Mesenchymal stem cell (in vitro differentiated cells and primary cell): ENCODE measurements around the gene QSOX2.

Experiments
- DNase-seq: peaks from one replicate; pipeline ENCODE4 v3.0.0-alpha.2; 2013
- H2AFZ ChIP-seq: one replicate; pipeline ENCODE4 v1.6.1; 2013; ENCODE audit warnings: low read depth, mild to moderate bottlenecking, control low read depth, inconsistent platforms, low read length, moderate library complexity
- H2AK5ac ChIP-seq: 2 replicates; pipeline ENCODE4 v1.6.1; 2013; ENCODE audit warnings: low read length, moderate library complexity, mild to moderate bottlenecking, inconsistent platforms; ENCODE audit not compliant: severe bottlenecking
- H2BK120ac ChIP-seq: one replicate; pipeline ENCODE4 v1.6.1; 2013; ENCODE audit warnings: low read depth, mild to moderate bottlenecking, inconsistent platforms, low read length, moderate library complexity
- H2BK12ac ChIP-seq, 2 experiments: one replicate each; pipeline ENCODE4 v1.6.1; 2013; ENCODE audit warnings: inconsistent platforms in 2 of 2, low read length in 2 of 2, mild to moderate bottlenecking in 2 of 2, moderate library complexity in 2 of 2, control low read depth in 1 of 2
- H2BK15ac ChIP-seq: one replicate; pipeline ENCODE4 v1.6.1; 2013; ENCODE audit warnings: mild to moderate bottlenecking, low read depth, inconsistent platforms; ENCODE audit not compliant: poor library complexity, severe bottlenecking
- H2BK5ac ChIP-seq: 2 replicates; pipeline ENCODE4 v1.6.1; 2013; ENCODE audit warnings: low read depth, mild to moderate bottlenecking, low read length, control low read depth, inconsistent platforms; ENCODE audit not compliant: poor library complexity, severe bottlenecking
- H3K14ac ChIP-seq, 2 experiments: one replicate each; pipeline ENCODE4 v1.6.1; 2013; ENCODE audit warnings: inconsistent platforms in 2 of 2, low read length in 2 of 2, control low read depth in 1 of 2, mild to moderate bottlenecking in 1 of 2, moderate library complexity in 1 of 2
- H3K18ac ChIP-seq, 2 experiments: one replicate each; pipeline ENCODE4 v1.6.1; 2013; ENCODE audit warnings: inconsistent platforms in 2 of 2, low read length in 2 of 2, control low read depth in 1 of 2, low read depth in 1 of 2, mild to moderate bottlenecking in 1 of 2
- H3K23ac ChIP-seq, 2 experiments: one replicate each; pipeline ENCODE4 v1.6.1; 2013; ENCODE audit warnings: inconsistent platforms in 2 of 2, low read length in 2 of 2, mild to moderate bottlenecking in 2 of 2, moderate library complexity in 2 of 2, control low read depth in 1 of 2
- H3K27ac ChIP-seq: 2 replicates; pipeline ENCODE4 v1.5.1; 2013; ENCODE audit warnings: mild to moderate bottlenecking, moderate library complexity, low read length, control low read depth, inconsistent platforms; ENCODE audit not compliant: poor library complexity, severe bottlenecking
- H3K27me3 ChIP-seq, 2 experiments: 2 replicates each; pipeline versions ENCODE4 v1.6.1 to v1.7.0; 2013; ENCODE audit warnings: low read length in 2 of 2, mild to moderate bottlenecking in 2 of 2, moderate library complexity in 2 of 2, control low read depth in 1 of 2, inconsistent platforms in 1 of 2; ENCODE audit not compliant: control insufficient read depth in 1 of 2, insufficient read depth in 1 of 2
- H3K36me3 ChIP-seq, 2 experiments: 2 replicates each; pipeline versions ENCODE4 v1.6.1 to v1.7.0; 2013; ENCODE audit warnings: low read length in 2 of 2, control low read depth in 1 of 2, inconsistent platforms in 1 of 2, low read depth in 1 of 2, mild to moderate bottlenecking in 1 of 2; ENCODE audit not compliant: insufficient read depth in 2 of 2, control insufficient read depth in 1 of 2
- H3K4ac ChIP-seq, 2 experiments: one replicate each; pipeline ENCODE4 v1.6.1; 2013; ENCODE audit warnings: inconsistent platforms in 2 of 2, low read length in 2 of 2, mild to moderate bottlenecking in 2 of 2, moderate library complexity in 2 of 2, control low read depth in 1 of 2, low read depth in 1 of 2
- H3K4me1 ChIP-seq: 2 replicates; pipeline ENCODE4 v1.6.1; 2013; ENCODE audit warnings: low read depth, low read length, control low read depth; ENCODE audit not compliant: control insufficient read depth, insufficient read depth
- H3K4me2 ChIP-seq: 2 replicates; pipeline ENCODE4 v1.6.1; 2013; ENCODE audit warnings: low read length, mild to moderate bottlenecking, inconsistent platforms; ENCODE audit not compliant: poor library complexity, severe bottlenecking
- H3K4me3 ChIP-seq, 2 experiments: 2 replicates each; pipeline versions ENCODE4 v1.5.1 to v1.7.0; 2013; ENCODE audit warnings: low read length in 2 of 2, mild to moderate bottlenecking in 2 of 2, control low read depth in 1 of 2, low read depth in 1 of 2; ENCODE audit not compliant: insufficient read depth in 1 of 2
- H3K79me1 ChIP-seq: replicated peaks from 2 replicates; pipeline ENCODE4 v1.6.1; 2013; ENCODE audit warnings: mild to moderate bottlenecking, control low read depth, low read length, inconsistent platforms; ENCODE audit not compliant: poor library complexity, severe bottlenecking
- H3K9ac ChIP-seq: 2 replicates; pipeline ENCODE4 v1.7.0; 2013; ENCODE audit warnings: mild to moderate bottlenecking, low read length, moderate library complexity
- H3K9me3 ChIP-seq: 2 replicates; pipeline ENCODE4 v1.7.0; 2013; ENCODE audit warnings: mild to moderate bottlenecking, low read length; ENCODE audit not compliant: control insufficient read depth
- H4K8ac ChIP-seq: one replicate; pipeline ENCODE4 v1.6.1; 2013; ENCODE audit warnings: inconsistent platforms, mild to moderate bottlenecking, low read length, moderate library complexity
- H4K91ac ChIP-seq: one replicate; pipeline ENCODE4 v1.6.1; 2013; ENCODE audit warnings: mild to moderate bottlenecking, low read length, inconsistent platforms
- WGBS: methylation state at CpG from one replicate; pipeline ENCODE4 v1.1.7; 2013; ENCODE audit warnings: mixed read lengths; 5-methylcytosine and 5-hydroxymethylcytosine counted together

Gene QSOX2

DNA sequence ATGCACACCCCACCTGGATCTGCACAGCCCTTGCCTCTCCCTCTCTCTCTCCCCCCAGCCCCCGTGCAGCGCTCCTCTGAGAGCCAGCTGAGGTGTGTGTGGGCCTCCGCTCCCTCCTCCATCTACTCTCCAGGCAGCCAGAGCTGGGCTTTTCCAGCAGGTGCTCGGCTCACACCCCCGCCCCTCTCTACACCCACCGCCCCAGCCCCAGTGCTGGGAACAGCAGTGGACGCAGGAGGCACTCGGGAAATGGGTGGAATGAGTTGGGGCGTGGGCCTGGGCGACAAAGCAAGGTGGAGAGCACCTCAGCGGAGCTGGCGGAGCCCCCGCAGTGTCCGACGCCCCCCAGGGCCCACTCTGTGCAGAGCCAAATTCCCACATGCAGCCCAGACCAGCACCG, 27.3 kb downstream of the QSOX2 start:
- no peak overlapping the region for H3K9ac ChIP-seq
- no peak overlapping the region for H2BK12ac ChIP-seq
- H4K91ac ChIP-seq: no peak overlapping the region
- no peak overlapping the region for H2AK5ac ChIP-seq
- peaks cover 40 to 65% of the 10 kb centered on the region in 2 experiments for H3K36me3 ChIP-seq
- 97% methylated on average over 14 of the region's 16 CpGs for WGBS
- H4K8ac ChIP-seq: no peak overlapping the region
- no peak overlapping the region for H3K27ac ChIP-seq
- H2BK15ac ChIP-seq: no peak overlapping the region
- no peak overlapping the region for H3K14ac ChIP-seq
- H2BK120ac ChIP-seq: no peak overlapping the region
- H3K4ac ChIP-seq: no peak overlapping the region
- no peak overlapping the region for H2BK5ac ChIP-seq
- H2AFZ ChIP-seq: no peak overlapping the region
- H3K23ac ChIP-seq: no peak overlapping the region
- H3K4me3 ChIP-seq: no peak overlapping the region
- H3K9me3 ChIP-seq: peaks cover 6% of the 10 kb centered on the region
- H3K27me3 ChIP-seq: no peaks in the 10 kb centered on the region
- peaks cover 32% of the 10 kb centered on the region for H3K79me1 ChIP-seq
- no peak overlapping the region for H3K4me2 ChIP-seq
- H3K18ac ChIP-seq: no peak overlapping the region
- peaks cover 13% of the 10 kb centered on the region for H3K4me1 ChIP-seq
- DNase-seq: no peak

DNA sequence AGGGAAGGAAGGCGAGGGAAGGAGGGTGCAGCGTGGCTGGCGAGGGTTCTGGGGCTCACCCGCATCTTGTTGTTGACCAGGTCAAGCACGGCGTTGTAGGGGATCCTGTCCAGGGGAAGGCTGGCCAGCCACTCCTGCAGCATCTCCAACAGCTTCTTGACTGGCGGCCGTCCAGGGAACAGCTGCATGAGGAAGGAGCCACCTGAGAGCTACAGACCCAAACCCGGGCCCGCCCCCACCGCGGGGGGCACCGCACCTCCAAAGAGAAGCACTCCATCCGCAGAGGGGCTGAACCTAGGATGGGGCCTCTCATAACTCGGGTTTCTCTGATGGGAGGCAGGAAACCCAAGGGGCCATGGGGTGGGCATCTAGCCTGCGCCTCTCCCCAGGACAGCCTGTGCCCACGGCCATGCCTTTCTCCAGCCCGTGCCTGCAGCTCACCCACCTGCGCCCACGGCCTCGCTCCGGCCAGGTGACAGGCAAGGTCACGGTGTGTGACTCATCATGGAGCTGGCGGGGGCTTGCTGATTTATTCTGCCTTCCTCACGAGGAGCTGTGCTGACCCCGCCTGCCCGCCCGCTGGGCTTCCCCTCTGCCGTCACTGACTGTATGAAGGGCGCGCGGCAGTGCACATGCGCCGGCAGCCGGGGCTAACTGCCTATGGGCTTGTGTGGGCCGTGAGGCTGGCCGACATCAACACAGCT, 28.9 kb downstream of the QSOX2 start:
- no peak overlapping the region for H3K18ac ChIP-seq
- no peak overlapping the region for H2BK12ac ChIP-seq
- H3K4me3 ChIP-seq: no peak overlapping the region
- DNase-seq: no peak
- peaks cover 10% of the 10 kb centered on the region for H3K4me1 ChIP-seq
- peaks cover 17% of the 10 kb centered on the region for H3K79me1 ChIP-seq
- no peak overlapping the region for H3K4ac ChIP-seq
- H2BK120ac ChIP-seq: no peak overlapping the region
- H3K4me2 ChIP-seq: no peak overlapping the region
- peak overlapping the region in 1 of 2 experiments; percentile 23 for H3K23ac ChIP-seq
- H3K9ac ChIP-seq: no peak overlapping the region
- WGBS: 93% methylated on average over 37 of the region's 37 CpGs
- no peak overlapping the region for H4K8ac ChIP-seq
- H3K14ac ChIP-seq: no peak overlapping the region
- H3K36me3 ChIP-seq: peaks cover 44 to 64% of the 10 kb centered on the region in 2 experiments
- no peak overlapping the region for H3K27ac ChIP-seq
- H2AFZ ChIP-seq: no peak overlapping the region
- no peaks in the 10 kb centered on the region for H3K27me3 ChIP-seq
- peaks cover 6% of the 10 kb centered on the region for H3K9me3 ChIP-seq
- no peak overlapping the region for H2BK15ac ChIP-seq
- H2BK5ac ChIP-seq: no peak overlapping the region
- no peak overlapping the region for H2AK5ac ChIP-seq
- no peak overlapping the region for H4K91ac ChIP-seq

DNA sequence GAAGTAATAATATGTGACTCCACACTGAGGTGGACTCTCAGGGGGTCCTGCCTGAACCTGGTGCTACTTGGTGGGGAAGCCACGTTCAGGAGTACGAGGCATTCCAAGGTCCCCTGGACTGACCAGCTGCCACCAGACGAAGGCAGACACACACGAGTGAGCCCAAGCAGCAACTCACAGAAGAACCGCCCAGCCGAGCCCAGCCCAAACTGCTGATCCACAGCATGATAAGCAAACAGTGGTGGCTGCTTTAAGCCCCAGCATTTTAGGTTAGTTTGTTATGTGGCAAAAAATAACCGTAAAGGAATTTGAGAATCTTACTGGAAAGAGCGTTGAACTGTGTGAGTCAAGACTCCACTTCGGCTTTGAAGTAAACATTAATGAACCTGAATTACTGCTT, 31.9 kb downstream of the QSOX2 start:
- H3K4me3 ChIP-seq: no peak overlapping the region
- H4K8ac ChIP-seq: no peak overlapping the region
- WGBS: 98% methylated on average over 7 of the region's 9 CpGs
- H2AFZ ChIP-seq: no peak overlapping the region
- no peak overlapping the region for H4K91ac ChIP-seq
- H3K36me3 ChIP-seq: peaks cover 42 to 77% of the 10 kb centered on the region in 2 experiments
- H3K4ac ChIP-seq: no peak overlapping the region
- no peak overlapping the region for H3K14ac ChIP-seq
- no peak overlapping the region for H2BK15ac ChIP-seq
- H3K4me1 ChIP-seq: peaks cover 2% of the 10 kb centered on the region
- H3K18ac ChIP-seq: no peak overlapping the region
- H2AK5ac ChIP-seq: no peak overlapping the region
- no peak overlapping the region for H3K9ac ChIP-seq
- DNase-seq: no peak
- H2BK5ac ChIP-seq: no peak overlapping the region
- peaks cover 6% of the 10 kb centered on the region for H3K9me3 ChIP-seq
- H3K23ac ChIP-seq: no peak overlapping the region
- no peak overlapping the region for H2BK12ac ChIP-seq
- H3K79me1 ChIP-seq: peaks cover 7% of the 10 kb centered on the region
- no peak overlapping the region for H3K4me2 ChIP-seq
- H2BK120ac ChIP-seq: no peak overlapping the region
- no peak overlapping the region for H3K27ac ChIP-seq
- H3K27me3 ChIP-seq: no peaks in the 10 kb centered on the region

DNA sequence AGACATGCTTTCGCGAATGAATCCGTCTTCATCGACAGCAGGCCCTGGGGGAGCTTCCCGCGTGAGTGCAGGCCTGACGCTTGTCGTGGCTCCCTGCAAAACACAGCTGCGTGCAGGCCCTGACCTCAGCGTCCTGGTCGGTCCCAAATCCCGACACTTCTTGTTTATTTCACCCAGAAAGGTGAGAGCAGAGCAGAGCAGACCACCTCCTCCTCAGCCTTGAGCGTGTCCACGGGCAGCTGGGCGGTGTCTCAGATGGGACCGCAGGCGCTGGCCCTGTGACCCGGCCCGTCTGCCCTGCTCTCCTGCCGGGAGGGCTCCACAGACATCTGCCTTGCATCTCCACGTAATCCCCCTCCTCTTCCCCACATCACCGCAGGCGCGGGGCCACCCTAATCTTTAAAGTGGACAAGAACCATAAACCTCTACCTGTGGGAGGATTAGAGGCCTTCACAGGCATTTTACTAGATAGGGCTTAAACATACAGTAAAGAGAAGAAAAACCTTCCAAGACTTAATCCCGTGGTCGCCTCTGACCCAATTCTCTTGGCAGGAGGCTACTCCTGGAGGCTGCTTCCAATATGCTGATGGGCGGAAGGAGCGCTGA, 33.2 kb downstream of the QSOX2 start:
- Histone ChIP-seq H2BK15ac (no peak overlapping the region), H3K79me1 (no peaks in the 10 kb centered on the region), H2BK120ac (no peak overlapping the region), H3K9ac (no peak overlapping the region), H3K4ac (no peak overlapping the region), H3K23ac (no peak overlapping the region), H2AK5ac (no peak overlapping the region), H3K14ac (no peak overlapping the region), H3K27me3 (no peaks in the 10 kb centered on the region), H3K36me3 (peaks cover 41 to 80% of the 10 kb centered on the region in 2 experiments), H4K91ac (no peak overlapping the region), H3K4me3 (no peak overlapping the region), H2BK12ac (no peak overlapping the region), H4K8ac (no peak overlapping the region), H3K4me1 (peaks cover 2% of the 10 kb centered on the region), H2BK5ac (no peak overlapping the region), H3K27ac (no peak overlapping the region), H3K4me2 (no peak overlapping the region), H2AFZ (no peak overlapping the region), H3K18ac (no peak overlapping the region), H3K9me3 (peaks cover 6% of the 10 kb centered on the region)
- 92% methylated on average over 28 of the region's 28 CpGs for WGBS
- DNase-seq: no peak
